ENCODE results near the gene PYGB.

The PYGB gene

DNA sequence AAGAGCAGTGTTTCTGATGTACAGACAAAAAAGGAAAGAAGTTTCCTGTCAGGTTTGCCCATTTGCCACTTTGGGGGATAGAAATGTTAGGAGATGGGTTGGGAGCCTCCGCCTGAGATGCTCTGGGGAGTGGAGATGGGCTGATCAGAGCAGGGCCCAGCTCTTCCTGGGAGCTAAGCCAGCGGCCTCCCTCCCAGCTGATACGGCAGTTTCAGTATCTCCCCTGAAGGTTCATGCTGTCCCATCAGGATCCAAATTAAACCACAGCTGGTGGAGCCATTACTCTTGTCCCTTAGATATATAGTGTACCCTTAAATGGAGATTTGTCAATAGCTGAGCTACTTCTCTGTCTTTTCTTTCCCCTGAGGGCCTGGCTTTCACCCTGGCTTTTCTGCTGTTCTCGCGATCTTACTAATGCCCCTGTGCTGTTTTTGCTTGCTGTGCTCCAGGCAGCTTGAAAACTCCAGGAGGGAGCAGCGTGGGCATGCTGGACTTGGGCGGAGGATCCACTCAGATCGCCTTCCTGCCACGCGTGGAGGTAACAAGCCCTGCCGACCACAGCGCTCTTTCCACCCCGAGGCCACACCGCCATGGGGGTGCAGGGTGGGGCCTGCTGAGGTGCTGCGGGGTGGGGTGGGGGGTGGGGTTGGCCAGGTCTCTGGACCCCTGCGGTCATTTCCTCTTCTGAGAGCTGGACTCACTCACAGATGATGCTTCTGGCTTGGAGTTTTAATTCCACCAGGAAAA, 31.5 kb upstream of the PYGB start:
- no peak for DNase-seq

DNA sequence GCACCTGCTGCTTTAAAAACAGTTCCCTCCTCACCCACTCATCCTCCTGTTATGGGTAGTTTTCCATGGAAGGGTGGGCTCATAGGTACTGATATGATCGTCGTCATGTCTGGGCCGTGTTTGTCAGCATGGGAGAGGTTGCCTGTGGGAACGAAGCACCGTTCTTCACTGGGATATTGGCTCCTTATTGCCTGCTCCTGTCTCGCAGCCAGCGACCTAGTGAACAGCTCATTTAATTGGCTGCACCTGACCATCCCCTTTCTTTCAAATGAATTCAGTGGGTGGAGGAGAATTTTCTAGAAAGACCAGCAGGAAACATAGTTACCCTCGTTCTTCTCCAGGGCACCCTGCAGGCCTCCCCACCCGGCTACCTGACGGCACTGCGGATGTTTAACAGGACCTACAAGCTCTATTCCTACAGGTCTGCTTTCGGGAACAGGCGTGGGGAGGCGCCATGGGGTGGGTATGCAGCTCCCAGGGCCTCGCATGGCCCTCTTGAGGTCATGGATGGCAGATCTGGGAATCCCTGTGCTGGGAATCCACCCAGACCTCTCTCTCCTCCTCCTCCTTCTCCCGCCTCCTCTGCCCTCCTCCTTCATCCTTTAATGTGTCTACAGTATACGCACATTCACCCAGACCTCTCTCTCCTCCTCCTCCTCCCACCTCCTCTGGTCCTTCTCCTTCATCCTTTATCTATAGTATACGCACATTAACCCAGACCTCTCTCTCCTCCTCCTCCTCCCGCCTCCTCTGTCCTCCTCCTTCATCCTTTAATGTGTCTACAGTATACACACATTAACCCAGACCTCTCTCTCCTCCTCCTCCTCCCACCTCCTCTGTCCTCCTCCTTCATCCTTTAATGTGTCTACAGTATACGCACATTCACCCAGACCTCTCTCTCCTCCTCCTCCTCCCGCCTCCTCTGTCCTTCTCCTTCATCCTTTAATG, 30.4 kb upstream of the PYGB start:
- DNase-seq = no peak

DNA sequence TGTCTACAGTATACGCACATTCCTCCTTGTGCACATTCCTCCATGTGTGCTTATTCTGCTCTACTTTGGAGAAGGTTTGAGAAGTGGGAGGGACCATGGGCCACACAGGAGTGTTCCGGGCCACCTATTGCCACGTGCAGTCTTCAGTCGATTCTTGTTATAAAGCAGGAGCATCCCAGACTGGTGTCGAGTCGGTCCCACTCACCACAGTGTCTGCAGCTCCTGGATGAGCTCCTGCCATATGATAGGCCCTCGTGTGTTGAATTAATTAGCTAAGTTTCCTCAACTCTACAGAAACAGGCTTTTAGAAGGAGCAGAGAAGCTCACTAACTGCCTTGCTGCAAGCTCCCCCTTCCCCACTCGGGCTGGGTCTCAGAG, 29.8 kb upstream of the PYGB start:
- DNase-seq = no peak

GRCh38 chr20:25218492-25218891, 29.4 kb upstream of the PYGB start:
- DNase-seq = no peak

DNA sequence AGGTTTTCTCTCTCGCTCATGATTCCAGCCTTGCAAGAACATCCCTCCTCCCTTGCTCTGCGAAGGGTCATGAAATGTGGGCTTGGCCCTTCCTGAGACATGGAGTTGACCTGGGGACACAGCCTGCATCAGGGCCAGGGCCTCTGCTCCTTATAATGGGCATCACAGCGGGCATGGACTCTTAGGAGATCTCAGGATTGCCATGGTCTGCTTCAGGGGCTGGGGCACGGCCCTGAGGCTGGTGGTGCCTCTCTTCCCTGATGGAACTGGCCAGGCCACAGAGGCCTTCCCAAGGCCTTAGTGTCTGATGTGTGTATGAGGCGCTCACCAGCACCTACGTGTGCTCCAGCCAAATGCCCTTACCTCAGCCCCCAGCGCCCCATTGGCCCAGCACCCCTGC, 28.5 kb upstream of the PYGB start:
- no peak for DNase-seq

GRCh38 chr20:25220021-25220730, 27.7 kb upstream of the PYGB start:
- DNase-seq = no peak

GRCh38 chr20:25220810-25221591, 26.9 kb upstream of the PYGB start:
- DNase-seq = no peak

GRCh38 chr20:25221592-25222460, 26.1 kb upstream of the PYGB start:
- no peak for DNase-seq

GRCh38 chr20:25222461-25223178, 25.3 kb upstream of the PYGB start:
- DNase-seq = no peak

DNA sequence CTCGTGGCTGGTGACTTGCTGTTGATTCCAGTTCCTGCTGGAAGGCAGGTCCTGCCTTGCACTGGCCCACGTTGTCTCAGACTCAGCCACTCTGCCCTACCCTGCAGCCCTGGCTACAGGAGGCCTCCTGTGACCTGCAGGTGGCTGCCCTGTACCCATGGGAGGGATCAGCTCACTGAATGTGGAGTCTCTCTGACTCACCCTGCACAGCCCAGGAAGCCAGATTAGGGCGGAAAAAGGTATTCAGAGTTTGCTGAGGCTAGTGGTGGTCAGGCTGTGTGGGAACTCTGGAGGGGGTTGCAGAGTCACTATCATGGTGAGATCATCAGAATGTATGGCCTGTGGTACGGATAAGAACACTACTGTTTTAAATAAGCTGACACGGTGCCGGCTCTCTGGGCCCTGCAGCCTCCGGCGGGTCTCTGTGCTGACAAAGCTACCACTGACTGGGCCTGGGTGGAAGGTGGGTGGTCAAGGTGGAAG, 24.7 kb upstream of the PYGB start:
- no peak for DNase-seq

DNA sequence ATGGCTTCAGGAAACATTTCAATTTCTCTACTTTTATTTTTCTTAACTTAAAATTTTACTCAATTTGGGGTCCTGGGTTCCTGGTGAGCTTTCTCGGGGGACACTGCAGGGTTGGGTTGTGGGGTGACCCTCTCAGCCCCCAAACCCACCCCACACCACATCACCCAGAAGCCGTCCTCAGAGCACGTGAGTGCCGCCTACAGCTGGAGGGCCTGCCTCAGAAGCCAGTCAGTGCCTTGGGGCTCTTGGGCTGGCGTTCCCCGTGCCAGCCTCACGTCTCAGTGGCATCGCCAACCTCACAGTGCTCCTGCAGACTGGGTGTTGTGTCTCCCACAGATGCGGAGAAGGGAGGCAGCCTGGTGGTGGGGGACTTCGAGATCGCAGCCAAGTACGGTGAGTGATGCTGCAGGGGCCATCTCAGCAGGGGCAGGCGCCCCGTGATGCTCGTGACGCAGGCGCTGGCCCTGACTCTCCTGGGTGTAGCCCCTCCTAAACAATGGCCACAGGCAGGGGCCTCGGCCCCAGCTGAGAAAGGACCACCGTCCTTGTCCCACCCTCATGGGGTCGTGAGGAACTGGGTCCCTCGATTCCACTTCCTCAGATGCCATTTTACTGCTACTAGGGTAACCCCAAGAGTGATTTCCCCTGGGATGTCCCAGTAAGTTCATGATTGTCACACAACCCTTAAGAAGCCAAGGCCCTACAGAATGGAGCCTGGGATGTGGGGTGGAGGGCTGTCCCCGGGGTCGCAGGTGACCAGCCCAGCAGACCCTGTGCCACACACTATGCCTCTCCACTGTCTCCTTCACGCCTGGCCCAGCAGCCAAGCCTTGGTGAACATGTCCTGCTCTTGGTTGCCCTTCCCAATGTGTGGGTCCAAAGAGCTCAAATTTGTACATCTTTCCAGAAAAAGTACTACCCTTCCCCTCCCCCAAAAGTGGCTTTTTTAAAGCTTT, 23.8 kb upstream of the PYGB start:
- DNase-seq = no peak

DNA sequence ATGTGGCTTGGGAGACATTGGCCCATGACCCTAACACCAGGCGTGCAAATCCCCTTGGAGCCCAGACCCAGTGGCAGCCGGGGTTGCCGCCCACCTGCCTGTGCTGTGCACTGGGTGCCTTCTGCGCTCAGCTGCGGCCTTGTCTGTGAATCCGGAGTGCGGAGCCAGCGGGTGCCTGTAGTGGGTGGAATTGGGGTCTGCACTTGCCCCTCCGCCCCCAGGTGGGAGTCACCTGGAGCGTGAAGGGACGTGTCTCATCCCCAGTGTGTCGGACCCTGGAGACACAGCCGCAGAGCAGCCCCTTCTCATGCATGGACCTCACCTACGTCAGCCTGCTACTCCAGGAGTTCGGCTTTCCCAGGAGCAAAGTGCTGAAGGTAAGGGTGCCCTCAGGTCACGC, 22.9 kb upstream of the PYGB start:
- no peak for DNase-seq

DNA sequence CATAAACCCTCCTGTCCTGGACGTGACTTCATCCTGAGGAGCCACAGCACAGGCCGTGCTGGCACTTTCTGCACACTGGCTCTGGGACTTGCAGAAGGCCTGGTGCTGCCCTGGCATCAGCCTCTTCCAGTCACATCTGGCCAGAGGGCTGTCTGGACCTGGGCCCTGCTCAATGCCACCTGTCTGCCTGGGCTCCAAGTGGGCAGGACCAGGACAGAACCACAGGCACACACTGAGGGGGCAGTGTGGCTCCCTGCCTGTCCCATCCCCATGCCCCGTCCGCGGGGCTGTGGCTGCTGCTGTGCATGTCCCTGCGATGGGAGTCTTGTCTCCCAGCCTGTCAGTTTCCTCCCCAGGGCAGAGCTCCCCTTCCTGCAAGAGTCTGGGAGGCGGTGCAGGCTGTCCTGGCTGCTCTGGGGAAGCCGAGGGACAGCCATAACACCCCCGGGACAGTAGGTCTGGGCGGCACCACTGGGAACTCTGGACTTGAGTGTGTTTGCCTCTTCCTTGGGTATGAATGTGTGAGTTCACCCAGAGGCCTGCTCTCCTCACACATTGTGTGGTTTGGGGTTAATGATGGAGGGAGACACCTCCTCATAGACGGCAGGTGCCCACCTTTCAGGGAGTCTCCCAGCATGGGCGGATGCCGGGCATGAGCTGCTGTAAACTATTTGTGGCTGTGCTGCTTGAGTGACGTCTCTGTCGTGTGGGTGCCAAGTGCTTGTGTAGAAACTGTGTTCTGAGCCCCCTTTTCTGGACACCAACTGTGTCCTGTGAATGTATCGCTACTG, 22.0 kb upstream of the PYGB start:
- no peak for DNase-seq

DNA sequence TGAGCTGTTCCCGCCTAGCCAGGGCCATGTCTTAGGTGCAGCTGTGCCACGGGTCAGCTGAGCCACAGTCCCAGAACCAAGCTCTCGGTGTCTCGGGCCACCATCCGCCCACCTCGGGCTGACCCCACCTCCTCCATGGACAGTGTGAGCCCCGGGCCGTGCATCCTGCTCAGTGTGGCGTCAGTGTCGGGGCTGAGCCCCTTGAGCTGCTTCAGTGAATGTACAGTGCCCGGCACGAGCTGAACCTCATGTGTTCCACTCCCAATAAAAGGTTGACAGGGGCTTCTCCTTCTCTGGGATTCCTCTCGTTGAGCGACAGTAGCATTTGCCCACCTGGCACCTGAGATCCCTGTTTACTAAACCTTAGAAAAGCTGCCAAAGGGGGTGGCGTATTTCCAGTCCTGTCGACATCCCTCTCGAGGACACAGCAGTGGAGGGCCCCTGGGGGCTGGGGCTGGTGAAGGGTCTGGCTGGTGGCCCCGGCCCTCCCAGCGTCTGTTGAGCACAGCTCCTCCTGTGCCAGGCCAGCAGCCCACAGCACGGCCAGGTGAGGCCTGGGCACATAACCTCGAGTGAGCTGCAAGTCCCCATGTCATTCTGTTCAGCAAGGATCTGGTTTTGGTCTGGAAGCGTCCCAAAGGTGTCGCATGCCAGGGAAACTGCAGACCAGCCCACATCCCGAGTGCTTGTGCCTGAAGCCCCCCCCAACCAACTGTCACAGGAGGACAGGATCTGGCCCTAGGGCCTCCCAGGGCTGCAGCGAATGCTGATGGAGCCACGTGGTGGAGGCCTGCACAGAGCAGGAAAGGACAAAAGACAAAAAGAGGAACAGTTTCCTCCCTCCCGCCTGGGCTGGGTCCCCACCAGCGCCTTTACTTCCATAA, 21.2 kb upstream of the PYGB start:
- no peak for DNase-seq

- DNase-seq = no peak
Observed at GRCh38 chr20:25227317-25227831, 20.5 kb upstream of the PYGB start.

GRCh38 chr20:25229486-25230165, 18.3 kb upstream of the PYGB start:
- no peak for DNase-seq
